Muscle layer of colon (tissue), 2 donors: ENCODE data around the gene DMRTC1B.
"Not testable (repeated sequence)": the region's sequence is repeated elsewhere in the genome, so short reads cannot be mapped to it uniquely, and the experiment has no call there.

Experiments
- H3K27ac ChIP-seq: one replicate; pipeline ENCODE4 v1.7.0; 2013; ENCODE audit warnings: low read depth, mild to moderate bottlenecking, low read length, moderate library complexity
- H3K27me3 ChIP-seq, 2 donors: one replicate each; pipeline ENCODE4 v1.7.0; 2013; ENCODE audit warnings: low read length in 2 of 2, mild to moderate bottlenecking in 2 of 2; ENCODE audit not compliant: insufficient read depth in 2 of 2, control insufficient read depth in 1 of 2
- H3K36me3 ChIP-seq: one replicate; pipeline ENCODE4 v1.7.0; 2013; ENCODE audit warnings: mild to moderate bottlenecking, low read length; ENCODE audit not compliant: insufficient read depth
- H3K4me1 ChIP-seq: one replicate; pipeline ENCODE4 v1.7.0; 2013; ENCODE audit warnings: mild to moderate bottlenecking, low read length; ENCODE audit not compliant: insufficient read depth
- H3K4me3 ChIP-seq, 2 donors: one replicate each; pipeline ENCODE4 v1.7.0; 2013; ENCODE audit warnings: low read length in 2 of 2, low read depth in 1 of 2, mild to moderate bottlenecking in 1 of 2, moderate library complexity in 1 of 2
- H3K9ac ChIP-seq: one replicate; pipeline ENCODE4 v1.7.0; 2013; ENCODE audit warnings: low read length
- H3K9me3 ChIP-seq: one replicate; pipeline ENCODE4 v1.7.0; 2013; ENCODE audit warnings: mild to moderate bottlenecking, low read length
- donor health status: abdominal sarcoma.
- donor health status: Adenocarcinoma of cecum.

Gene DMRTC1B

DNA sequence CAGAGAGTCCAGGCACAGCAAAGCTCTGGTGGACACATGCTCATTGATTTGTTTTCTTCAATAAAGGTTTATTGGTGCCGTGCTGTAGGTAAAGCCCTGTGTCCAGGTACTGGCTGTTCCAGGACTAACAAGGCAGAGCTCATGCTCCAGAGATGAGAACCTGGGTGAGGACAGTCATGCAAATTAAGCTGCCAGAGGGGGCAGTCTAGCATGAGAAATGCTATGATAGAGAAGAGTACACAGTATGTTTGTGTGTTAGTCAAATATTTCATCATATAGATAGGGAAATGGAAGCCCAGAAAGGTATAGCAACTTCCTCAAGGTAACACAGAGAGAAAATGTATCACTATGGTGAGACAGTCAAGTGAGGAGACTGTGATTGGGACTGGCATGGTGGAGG, 11.5 kb downstream of the DMRTC1B start:
- H3K9ac ChIP-seq, H3K27me3 ChIP-seq: not testable (repeated sequence)

DNA sequence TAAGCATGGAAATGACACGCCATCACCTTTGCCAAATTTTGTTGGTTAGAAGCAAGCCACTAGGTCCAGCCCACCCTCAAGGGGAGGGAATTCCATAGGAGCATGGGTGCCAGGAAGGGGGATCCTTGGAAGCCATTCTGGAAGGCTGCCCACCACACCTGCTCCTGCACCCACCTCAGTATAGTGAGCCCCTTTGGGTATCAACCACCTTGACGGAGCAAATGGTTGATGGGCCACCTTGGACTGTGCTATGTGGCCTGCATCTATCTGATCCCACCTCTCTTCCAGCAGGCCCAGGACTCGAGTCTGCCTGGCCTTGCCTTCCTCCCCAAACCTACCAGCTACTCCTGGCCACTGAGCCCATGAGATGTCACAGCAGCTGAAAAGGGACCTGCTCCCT, 13.7 kb downstream of the DMRTC1B start:
- H3K4me1 ChIP-seq, H3K27ac ChIP-seq, H3K27me3 ChIP-seq, H3K9ac ChIP-seq, H3K9me3 ChIP-seq, H3K36me3 ChIP-seq, H3K4me3 ChIP-seq: not testable (repeated sequence)

More for the DNA sequence above, 11.5 kb downstream of the DMRTC1B start:
- not testable (repeated sequence) for H3K4me1 ChIP-seq, H3K27ac ChIP-seq, H3K36me3 ChIP-seq, H3K4me3 ChIP-seq, H3K9me3 ChIP-seq

DNA sequence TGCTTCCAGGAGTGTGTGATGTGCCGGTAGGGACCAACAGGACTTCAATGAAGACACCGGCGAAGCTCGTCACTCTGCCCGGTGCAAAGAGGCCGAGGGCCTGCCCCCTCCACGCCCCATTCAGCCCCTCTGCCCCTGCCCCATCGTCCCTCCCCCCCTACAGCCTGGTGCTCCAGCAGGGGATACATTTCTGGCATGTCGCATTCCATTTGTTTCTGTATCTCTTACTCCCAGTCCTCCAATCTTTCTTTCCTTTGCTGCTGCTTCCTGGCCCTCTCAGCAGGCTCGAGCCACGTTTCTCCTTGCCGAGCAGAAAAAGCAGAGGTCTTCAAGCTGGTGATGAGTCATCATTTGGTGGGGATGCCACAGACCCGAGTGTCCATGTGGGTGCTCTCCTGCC, 31.4 kb downstream of the DMRTC1B start, which contains the start of gene FAM236D:
Gene FAM236D, minus strand, starts transcription at position 101 of the 400 bp plus-strand sequence. Its CDS starts 100 bp downstream, at position 1.
- H3K36me3 ChIP-seq, H3K27me3 ChIP-seq: not testable (repeated sequence)

DNA sequence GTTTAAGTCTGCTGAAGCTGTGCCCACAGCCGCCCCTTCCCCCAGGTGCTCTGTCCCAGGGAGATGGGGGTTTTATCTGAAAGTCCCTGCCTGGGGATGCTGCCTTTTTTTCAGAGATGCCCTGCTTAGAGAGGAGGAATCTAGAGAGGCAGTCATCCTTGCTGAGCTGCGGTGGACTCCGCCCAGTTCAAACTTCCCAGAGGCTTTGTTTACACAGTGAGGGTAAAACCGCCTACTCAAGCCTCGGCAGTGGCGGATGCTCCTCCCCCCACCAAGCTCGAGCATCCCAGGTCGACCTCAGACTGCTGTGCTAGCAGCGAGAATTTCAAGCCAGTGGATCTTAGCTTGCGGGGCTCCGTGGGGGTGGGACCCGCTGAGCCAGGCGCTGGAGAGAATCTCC, 54.0 kb downstream of the DMRTC1B start:
- not testable (repeated sequence) for H3K4me1 ChIP-seq, H3K9ac ChIP-seq, H3K27me3 ChIP-seq, H3K4me3 ChIP-seq, H3K27ac ChIP-seq, H3K36me3 ChIP-seq, H3K9me3 ChIP-seq

More for the DNA sequence above, 31.4 kb downstream of the DMRTC1B start, which contains the start of gene FAM236D:
- H3K9ac ChIP-seq, H3K4me3 ChIP-seq, H3K9me3 ChIP-seq, H3K27ac ChIP-seq, H3K4me1 ChIP-seq: not testable (repeated sequence)

DNA sequence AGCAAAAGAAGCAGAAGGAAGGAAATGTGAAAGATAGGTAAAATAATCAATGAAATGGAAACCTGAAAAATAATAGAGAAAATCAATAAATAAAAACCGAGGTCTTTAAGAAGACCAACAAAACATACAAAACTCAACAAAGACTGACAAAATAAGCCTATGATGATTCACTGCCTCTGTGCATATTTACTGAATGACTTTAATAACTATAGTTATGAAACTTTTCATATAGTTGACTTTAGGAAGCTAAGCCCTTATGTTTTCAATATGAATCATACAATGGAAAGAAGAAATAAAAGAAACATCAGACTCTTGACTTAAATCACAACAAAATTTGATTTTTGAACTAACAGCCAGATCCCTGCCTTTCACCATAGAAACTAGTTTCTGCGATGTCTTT, 60.8 kb downstream of the DMRTC1B start:
- H3K4me3 ChIP-seq, H3K9me3 ChIP-seq, H3K9ac ChIP-seq, H3K27me3 ChIP-seq, H3K4me1 ChIP-seq, H3K27ac ChIP-seq, H3K36me3 ChIP-seq: not testable (repeated sequence)

DNA sequence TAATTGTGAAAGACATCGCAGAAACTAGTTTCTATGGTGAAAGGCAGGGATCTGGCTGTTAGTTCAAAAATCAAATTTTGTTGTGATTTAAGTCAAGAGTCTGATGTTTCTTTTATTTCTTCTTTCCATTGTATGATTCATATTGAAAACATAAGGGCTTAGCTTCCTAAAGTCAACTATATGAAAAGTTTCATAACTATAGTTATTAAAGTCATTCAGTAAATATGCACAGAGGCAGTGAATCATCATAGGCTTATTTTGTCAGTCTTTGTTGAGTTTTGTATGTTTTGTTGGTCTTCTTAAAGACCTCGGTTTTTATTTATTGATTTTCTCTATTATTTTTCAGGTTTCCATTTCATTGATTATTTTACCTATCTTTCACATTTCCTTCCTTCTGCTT, 106.2 kb downstream of the DMRTC1B start:
- H3K27me3 ChIP-seq, H3K4me1 ChIP-seq, H3K36me3 ChIP-seq, H3K9ac ChIP-seq, H3K9me3 ChIP-seq, H3K27ac ChIP-seq, H3K4me3 ChIP-seq: not testable (repeated sequence)

DNA sequence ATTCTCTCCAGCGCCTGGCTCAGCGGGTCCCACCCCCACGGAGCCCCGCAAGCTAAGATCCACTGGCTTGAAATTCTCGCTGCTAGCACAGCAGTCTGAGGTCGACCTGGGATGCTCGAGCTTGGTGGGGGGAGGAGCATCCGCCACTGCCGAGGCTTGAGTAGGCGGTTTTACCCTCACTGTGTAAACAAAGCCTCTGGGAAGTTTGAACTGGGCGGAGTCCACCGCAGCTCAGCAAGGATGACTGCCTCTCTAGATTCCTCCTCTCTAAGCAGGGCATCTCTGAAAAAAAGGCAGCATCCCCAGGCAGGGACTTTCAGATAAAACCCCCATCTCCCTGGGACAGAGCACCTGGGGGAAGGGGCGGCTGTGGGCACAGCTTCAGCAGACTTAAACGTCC, 113.0 kb downstream of the DMRTC1B start:
- H3K4me3 ChIP-seq, H3K27ac ChIP-seq, H3K36me3 ChIP-seq, H3K4me1 ChIP-seq, H3K9ac ChIP-seq, H3K9me3 ChIP-seq, H3K27me3 ChIP-seq: not testable (repeated sequence)
